Breast epithelium (tissue), 3 donors: ENCODE results near the gene MAP4.

Experiments used
- POLR2A ChIP-seq: fragments of 450-650 bp; IDR thresholded peaks from one replicate; pipeline ENCODE4 v1.6.1; 2016; ENCODE audit warnings: antibody characterized with exemption, mild to moderate bottlenecking, moderate library complexity
- POLR2AphosphoS5 ChIP-seq, 3 donors: sonication (generic); formaldehyde crosslinking; IDR thresholded peaks; one replicate each; pipeline ENCODE4 v1.6.1; 2017; ENCODE audit warnings: antibody characterized with exemption in 3 of 3
- TF ChIP-seq, protein P1 (sequence below), 3 donors: fragments of 450-650 bp; IDR thresholded peaks; one replicate each; pipeline ENCODE4 v1.5.1; 2016 to 2017; ENCODE audit warnings: antibody characterized with exemption in 3 of 3, mild to moderate bottlenecking in 3 of 3, moderate library complexity in 3 of 3

DNA sequence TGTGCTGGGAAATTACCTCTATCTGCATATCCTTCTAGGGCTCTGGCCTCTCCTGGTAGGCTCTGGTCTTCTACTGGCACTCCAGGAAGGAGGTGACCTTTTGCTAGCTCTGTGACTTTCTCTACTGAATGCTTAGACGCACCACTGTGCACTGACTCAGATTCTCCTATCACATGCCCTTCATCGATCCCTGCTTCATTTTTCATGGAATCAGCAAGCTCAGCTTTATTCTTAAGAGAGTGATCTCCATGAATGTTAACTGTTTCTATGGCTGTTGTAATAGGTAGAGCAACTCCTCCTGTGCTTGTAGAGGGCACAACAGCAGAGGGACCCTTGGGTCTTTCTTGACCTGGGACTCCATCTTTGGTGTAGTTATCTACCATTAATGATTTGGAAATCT is 106.6 kb downstream of the MAP4 start:
- TF ChIP-seq, protein P1, sequence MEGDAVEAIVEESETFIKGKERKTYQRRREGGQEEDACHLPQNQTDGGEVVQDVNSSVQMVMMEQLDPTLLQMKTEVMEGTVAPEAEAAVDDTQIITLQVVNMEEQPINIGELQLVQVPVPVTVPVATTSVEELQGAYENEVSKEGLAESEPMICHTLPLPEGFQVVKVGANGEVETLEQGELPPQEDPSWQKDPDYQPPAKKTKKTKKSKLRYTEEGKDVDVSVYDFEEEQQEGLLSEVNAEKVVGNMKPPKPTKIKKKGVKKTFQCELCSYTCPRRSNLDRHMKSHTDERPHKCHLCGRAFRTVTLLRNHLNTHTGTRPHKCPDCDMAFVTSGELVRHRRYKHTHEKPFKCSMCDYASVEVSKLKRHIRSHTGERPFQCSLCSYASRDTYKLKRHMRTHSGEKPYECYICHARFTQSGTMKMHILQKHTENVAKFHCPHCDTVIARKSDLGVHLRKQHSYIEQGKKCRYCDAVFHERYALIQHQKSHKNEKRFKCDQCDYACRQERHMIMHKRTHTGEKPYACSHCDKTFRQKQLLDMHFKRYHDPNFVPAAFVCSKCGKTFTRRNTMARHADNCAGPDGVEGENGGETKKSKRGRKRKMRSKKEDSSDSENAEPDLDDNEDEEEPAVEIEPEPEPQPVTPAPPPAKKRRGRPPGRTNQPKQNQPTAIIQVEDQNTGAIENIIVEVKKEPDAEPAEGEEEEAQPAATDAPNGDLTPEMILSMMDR (IDR thresholded peaks at IDR 0.05) = no peak
- TF ChIP-seq POLR2AphosphoS5 (IDR thresholded peaks at IDR 0.05) (no peak), POLR2A (no peak)
